NCI-H187 (cell line): ENCODE data around the gene TLN1.

ENCODE experiments used
- DNase-seq, 2 experiments: peaks; one replicate each; lab custom pipeline; 2025; lab: John Stamatoyannopoulos, UW

The TLN1 gene

DNA sequence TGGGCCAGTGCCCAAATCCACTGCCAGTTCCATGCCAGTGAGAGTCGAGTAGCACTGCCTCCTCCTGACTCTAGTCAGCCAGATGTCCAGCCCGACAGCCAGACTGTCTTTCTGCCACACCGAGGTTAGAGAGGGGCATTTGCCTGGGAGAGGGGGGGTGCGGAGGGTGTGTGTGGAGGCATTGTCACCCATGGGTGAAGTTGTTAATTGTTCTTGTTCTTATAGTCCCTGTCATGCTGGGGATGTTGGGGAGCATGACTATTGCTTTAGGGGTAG is 18.2 kb upstream of the TLN1 start:
- DNase-seq: no peak

DNA sequence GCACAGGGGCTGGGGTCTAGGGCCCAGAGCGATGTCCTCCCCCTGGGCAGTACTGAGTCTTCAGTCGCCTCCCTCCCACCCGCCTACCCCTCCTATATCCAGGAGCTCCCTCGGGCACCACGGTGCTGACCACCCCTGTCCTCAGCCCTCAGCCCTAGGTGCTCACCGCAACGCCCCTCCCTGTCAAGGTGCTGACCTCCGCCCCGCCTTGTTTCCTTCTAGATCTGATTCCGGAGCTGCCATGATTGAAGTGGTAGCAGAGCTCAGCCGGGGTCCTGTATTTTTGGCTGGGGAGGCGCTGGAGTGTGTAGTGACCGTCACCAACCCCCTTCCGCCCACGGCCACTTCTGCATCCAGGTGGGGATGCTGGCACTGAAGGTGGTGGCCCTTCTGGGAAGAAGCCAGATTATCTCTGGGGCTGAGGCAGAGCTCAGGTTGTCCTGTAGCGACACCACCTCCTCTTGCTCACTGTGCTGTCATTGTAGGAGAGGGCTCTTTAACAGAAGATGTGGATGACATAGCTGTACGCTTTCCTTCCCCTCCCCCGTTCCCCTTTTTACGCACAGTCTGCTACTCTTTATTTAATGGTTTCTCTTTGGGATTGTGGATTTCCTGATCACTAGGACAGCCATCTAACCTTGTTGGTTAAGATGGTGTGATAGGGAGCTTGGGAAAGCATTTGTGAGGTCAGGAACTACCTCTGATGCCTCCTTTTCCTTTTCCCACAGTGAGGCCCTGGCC is 17.7 kb upstream of the TLN1 start:
- no peak for DNase-seq

DNA sequence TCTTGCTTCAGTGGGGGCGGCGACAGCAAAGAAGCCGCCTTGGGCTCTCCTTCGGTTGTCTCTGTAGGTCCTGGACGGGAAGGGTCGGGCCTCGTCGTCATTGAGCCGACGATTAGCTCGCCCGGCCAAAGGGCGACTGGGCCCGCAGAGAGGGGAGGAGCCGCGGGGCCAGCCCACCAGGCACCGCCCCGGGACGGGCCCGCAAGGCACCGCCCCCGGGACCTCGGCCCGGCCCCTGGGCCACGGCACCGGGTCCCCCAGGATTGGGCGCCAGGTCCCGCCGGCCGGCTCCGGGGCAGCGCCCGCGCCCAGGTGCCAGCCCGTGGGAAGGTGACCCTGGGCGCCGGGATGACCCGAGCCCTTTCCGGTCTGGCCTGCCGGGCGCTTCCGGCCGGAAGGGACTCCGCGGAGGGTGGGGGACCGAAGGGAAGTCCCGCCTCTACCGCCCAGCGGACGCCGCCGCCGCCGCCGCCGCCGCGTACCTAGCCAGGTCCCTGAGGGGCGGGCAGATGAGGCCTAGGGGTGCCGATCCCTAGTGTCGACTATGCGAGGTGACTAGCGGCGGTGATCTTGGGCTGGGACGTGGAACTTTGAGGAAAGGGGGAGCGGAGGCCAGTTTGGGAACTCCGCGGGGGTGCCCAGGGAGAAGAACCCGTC is 17.0 kb upstream of the TLN1 start, which contains the start of the genes GBA2 and RGP1:
Gene GBA2, minus strand, starts transcription at position 371 of the 657 bp plus-strand sequence. CDS start 524 bp downstream, outside the sequence.
Gene RGP1, plus strand, starts transcription at position 430 of the 657 bp plus-strand sequence. CDS start 469 bp downstream, outside the sequence.
- DNase-seq: no peak

GRCh38 chr9:35748242-35748857 is 16.4 kb upstream of the TLN1 start:
- DNase-seq: no peak

GRCh38 chr9:35746583-35746982 is 14.6 kb upstream of the TLN1 start:
- DNase-seq: no peak

DNA sequence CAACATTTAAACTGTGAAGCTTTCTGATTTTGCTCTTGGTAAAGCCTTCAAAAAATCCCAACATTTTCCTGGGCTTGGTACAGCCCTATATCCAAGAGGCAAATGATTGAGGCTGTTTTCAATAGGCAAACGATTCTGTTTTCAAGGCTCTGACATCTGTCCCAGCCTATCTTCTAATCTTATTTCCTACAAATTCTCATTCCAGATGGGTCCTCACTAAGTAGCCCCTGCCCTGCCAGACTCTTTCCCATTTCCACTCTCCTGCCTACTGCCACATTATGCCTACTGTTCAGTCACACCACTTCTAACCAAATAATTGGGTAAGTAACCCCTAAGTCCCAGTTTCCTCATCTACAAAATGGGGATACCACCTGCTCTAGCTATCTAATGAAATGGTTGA is 13.6 kb upstream of the TLN1 start:
- no peak for DNase-seq

GRCh38 chr9:35743880-35744518 is 12.0 kb upstream of the TLN1 start:
- DNase-seq: no peak

- no peak for DNase-seq
These were observed 11.5 kb upstream of the TLN1 start for GRCh38 chr9:35743452-35743851.

DNA sequence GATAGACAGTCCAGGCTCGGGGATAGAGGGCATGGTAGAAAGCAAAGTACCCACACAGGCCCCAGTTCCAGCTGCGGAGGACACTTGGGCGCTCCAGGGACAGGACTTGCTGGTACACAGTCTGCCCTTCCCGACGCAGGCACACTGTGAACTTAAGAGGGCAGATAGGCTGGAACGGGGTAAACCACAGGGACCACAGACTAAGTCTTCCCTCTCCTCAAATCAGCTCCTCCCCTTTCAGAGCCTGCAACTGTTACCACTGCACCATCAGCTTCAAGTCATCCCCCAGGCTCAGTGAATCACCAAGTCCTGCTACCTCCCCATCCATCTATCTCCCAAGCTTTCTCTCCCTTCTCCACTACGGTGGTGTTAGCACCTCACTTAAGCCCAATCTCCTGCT is 9.7 kb upstream of the TLN1 start:
- DNase-seq: no peak

DNA sequence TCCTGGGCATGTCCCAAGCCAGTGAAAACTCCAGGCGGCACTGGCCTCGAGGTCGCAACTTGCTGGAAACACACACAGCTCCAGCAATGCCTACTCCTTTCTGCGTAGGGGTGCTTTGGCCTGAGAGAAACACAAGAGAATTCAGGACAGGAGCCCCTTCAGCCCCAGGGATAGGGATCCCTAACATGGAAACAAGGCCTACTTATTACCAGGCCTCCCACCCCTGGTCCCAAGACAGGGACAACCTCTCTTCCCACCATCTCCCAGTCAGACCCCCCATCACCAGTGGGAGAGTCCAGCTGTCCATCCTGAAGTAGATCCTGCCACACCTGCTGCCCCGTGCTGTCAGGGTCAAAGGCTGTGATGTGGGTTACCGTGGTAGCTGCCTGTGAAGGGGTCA is 8.2 kb upstream of the TLN1 start:
- DNase-seq: no peak

GRCh38 chr9:35738924-35739323 is 6.9 kb upstream of the TLN1 start:
- DNase-seq: no peak

- DNase-seq: no peak
These were observed 6.2 kb upstream of the TLN1 start for GRCh38 chr9:35738186-35738585.

GRCh38 chr9:35737143-35737542 is 5.1 kb upstream of the TLN1 start:
- DNase-seq: no peak

- no peak for DNase-seq
These were observed 4.2 kb upstream of the TLN1 start for GRCh38 chr9:35736201-35736633.

- no peak for DNase-seq
These were observed 2.1 kb upstream of the TLN1 start for GRCh38 chr9:35734096-35734495.

DNA sequence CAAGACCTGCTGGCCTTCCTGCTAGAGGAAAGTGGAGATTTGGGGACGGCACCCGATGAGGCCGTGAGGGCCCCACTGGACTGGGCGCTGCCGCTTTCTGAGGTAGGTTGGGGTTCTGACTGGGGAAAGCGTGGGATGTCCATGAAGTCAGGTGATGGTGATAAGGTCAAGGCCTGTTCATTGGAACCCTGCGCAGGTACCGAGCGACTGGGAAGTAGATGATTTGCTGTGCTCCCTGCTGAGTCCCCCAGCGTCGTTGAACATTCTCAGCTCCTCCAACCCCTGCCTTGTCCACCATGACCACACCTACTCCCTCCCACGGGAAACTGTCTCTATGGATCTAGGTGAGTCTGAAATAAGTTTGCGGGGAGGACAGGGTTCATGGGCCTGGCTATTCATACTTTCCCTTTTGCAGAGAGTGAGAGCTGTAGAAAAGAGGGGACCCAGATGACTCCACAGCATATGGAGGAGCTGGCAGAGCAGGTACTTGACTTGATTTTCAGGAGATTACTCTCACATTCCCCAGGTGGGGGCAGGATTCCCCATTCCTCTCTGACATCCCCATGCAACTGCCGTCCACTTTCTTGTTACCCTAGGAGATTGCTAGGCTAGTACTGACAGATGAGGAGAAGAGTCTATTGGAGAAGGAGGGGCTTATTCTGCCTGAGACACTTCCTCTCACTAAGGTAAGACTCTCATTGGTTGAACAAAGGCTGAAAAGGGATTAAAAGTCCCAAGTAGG is 976 bp upstream of the TLN1 start:
- no peak for DNase-seq

GRCh38 chr9:35731415-35732184 is 395 bp downstream of the TLN1 start:
- DNase-seq: no peak

GRCh38 chr9:35730486-35730854 is 1.5 kb downstream of the TLN1 start:
- no peak for DNase-seq

DNA sequence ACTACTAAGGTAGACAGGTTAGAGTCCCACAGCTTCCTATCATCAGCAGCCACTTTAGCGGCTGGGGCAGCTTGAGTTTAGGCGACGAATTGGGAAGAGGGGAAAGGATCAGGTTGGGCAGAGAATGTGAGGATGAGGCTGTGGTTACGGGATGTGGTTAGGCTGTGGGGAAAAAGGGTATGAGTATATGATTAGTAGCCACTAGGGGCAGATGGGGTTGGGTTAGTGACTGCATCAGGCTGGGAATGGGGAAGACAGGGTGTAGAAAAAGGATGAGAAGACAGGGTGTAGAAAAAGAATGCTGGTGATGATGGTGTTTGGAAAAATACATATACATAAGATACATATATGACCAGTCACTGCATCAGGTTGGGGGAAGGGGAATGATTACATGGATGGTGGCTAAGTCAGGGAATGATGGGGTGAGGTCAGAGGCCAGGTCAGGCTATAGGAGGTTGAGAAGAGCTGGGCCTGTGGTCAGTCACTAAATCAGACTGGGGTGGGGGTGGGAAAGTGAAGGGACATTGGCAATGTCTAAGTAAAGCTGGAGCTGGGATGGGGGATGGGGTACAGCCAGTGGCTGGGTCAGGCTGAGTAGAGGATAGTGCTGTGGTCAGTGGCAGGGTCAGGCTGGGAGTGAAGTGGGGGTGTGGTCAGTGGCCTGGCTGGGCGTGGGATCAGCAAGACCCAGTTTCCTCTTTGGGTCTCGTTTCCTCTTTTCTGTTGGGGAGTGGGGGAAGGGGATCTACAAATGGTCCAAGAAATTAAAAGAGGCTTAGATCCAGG is 2.1 kb downstream of the TLN1 start:
- no peak for DNase-seq

GRCh38 chr9:35729101-35729500 is 2.9 kb downstream of the TLN1 start:
- DNase-seq: no peak
